ENCODE data around the gene IL1RAPL2. TPM values are rescaled to one million over a fixed set of nuclear protein-coding genes. Genes with fewer than 3 reads are reported as not detected.

Gene IL1RAPL2
- total RNA-seq, 1 donor: not detected

GRCh38 chrX:104564335-104564734, 1.7 kb upstream of the IL1RAPL2 start:
- Histone ChIP-seq H3K4me3 (ENCODE audit: insufficient read depth, low read length) (no peak overlapping the region), H4K20me1 (ENCODE audit: insufficient read depth, low read length) (no peaks in the 10 kb centered on the region), H3K4me1 (ENCODE audit: insufficient read depth, low read length) (no peaks in the 10 kb centered on the region), H3K9me3 (ENCODE audit: low read depth, low read length) (no peaks in the 10 kb centered on the region), H2AFZ (ENCODE audit: low read length) (no peak overlapping the region), H3K27ac (ENCODE audit: low read depth, low read length) (no peak overlapping the region), H3K4me2 (ENCODE audit: insufficient read depth, low read length) (no peak overlapping the region), H3K79me2 (ENCODE audit: insufficient read depth, low read length) (no peaks in the 10 kb centered on the region), H3K27me3 (ENCODE audit: insufficient read depth, low read length) (peaks cover 34% of the 10 kb centered on the region), H3K36me3 (ENCODE audit: insufficient read depth, low read length) (no peaks in the 10 kb centered on the region)
- no peak for TF ChIP-seq CTCF (IDR thresholded peaks at IDR 0.05; ENCODE audit: extremely low read depth, low read depth, low read length)
- DNase-seq (ENCODE audit: insufficient read length, low spot score, missing footprints): no peak

GRCh38 chrX:104564921-104565703, 887 bp upstream of the IL1RAPL2 start:
- TF ChIP-seq CTCF (IDR thresholded peaks at IDR 0.05; ENCODE audit: extremely low read depth, low read depth, low read length): no peak
- no peak overlapping the region for H3K4me3 ChIP-seq (ENCODE audit: insufficient read depth, low read length)
- H3K4me2 ChIP-seq (ENCODE audit: insufficient read depth, low read length): no peak overlapping the region
- H3K27ac ChIP-seq (ENCODE audit: low read depth, low read length): no peak overlapping the region
- no peaks in the 10 kb centered on the region for H4K20me1 ChIP-seq (ENCODE audit: insufficient read depth, low read length)
- no peaks in the 10 kb centered on the region for H3K4me1 ChIP-seq (ENCODE audit: insufficient read depth, low read length)
- no peaks in the 10 kb centered on the region for H3K9me3 ChIP-seq (ENCODE audit: low read depth, low read length)
- DNase-seq (ENCODE audit: insufficient read length, low spot score, missing footprints): peak; percentile 62
- no peaks in the 10 kb centered on the region for H3K36me3 ChIP-seq (ENCODE audit: insufficient read depth, low read length)
- peaks cover 41% of the 10 kb centered on the region for H3K27me3 ChIP-seq (ENCODE audit: insufficient read depth, low read length)
- H2AFZ ChIP-seq (ENCODE audit: low read length): no peak overlapping the region
- H3K79me2 ChIP-seq (ENCODE audit: insufficient read depth, low read length): no peaks in the 10 kb centered on the region

- Histone ChIP-seq H3K27me3 (ENCODE audit: insufficient read depth, low read length) (peaks cover 44% of the 10 kb centered on the region), H3K9me3 (ENCODE audit: low read depth, low read length) (no peaks in the 10 kb centered on the region), H3K36me3 (ENCODE audit: insufficient read depth, low read length) (no peaks in the 10 kb centered on the region), H3K79me2 (ENCODE audit: insufficient read depth, low read length) (no peaks in the 10 kb centered on the region), H3K4me1 (ENCODE audit: insufficient read depth, low read length) (no peaks in the 10 kb centered on the region), H3K4me2 (ENCODE audit: insufficient read depth, low read length) (no peak overlapping the region), H4K20me1 (ENCODE audit: insufficient read depth, low read length) (no peaks in the 10 kb centered on the region), H3K4me3 (ENCODE audit: insufficient read depth, low read length) (no peak overlapping the region), H3K27ac (ENCODE audit: low read depth, low read length) (no peak overlapping the region), H2AFZ (ENCODE audit: low read length) (no peak overlapping the region)
- no peak for TF ChIP-seq CTCF (IDR thresholded peaks at IDR 0.05; ENCODE audit: extremely low read depth, low read depth, low read length)
- DNase-seq (ENCODE audit: insufficient read length, low spot score, missing footprints): no peak
These were observed 892 bp downstream of the IL1RAPL2 start for GRCh38 chrX:104566681-104567501.

GRCh38 chrX:104567506-104567905, 1.5 kb downstream of the IL1RAPL2 start:
- no peak overlapping the region for H3K27ac ChIP-seq (ENCODE audit: low read depth, low read length)
- H2AFZ ChIP-seq (ENCODE audit: low read length): no peak overlapping the region
- no peak for DNase-seq (ENCODE audit: insufficient read length, low spot score, missing footprints)
- TF ChIP-seq CTCF (IDR thresholded peaks at IDR 0.05; ENCODE audit: extremely low read depth, low read depth, low read length): no peak
- no peaks in the 10 kb centered on the region for H3K4me1 ChIP-seq (ENCODE audit: insufficient read depth, low read length)
- H4K20me1 ChIP-seq (ENCODE audit: insufficient read depth, low read length): no peaks in the 10 kb centered on the region
- no peak overlapping the region for H3K4me3 ChIP-seq (ENCODE audit: insufficient read depth, low read length)
- no peaks in the 10 kb centered on the region for H3K9me3 ChIP-seq (ENCODE audit: low read depth, low read length)
- H3K79me2 ChIP-seq (ENCODE audit: insufficient read depth, low read length): no peaks in the 10 kb centered on the region
- no peak overlapping the region for H3K4me2 ChIP-seq (ENCODE audit: insufficient read depth, low read length)
- no peaks in the 10 kb centered on the region for H3K36me3 ChIP-seq (ENCODE audit: insufficient read depth, low read length)
- peaks cover 44% of the 10 kb centered on the region for H3K27me3 ChIP-seq (ENCODE audit: insufficient read depth, low read length)
